HEK293 (cell line): ENCODE data around the gene PDE4DIP.
"Not testable (repeated sequence)": the region's sequence is repeated elsewhere in the genome, so short reads cannot be mapped to it uniquely, and the experiment has no call there.

Experiments used
- CTCF ChIA-PET: fragments of 350-600 bp; formaldehyde crosslinking; extraction: SDS; loops from one replicate; lab custom pipeline; 2021; ENCODE audit warnings: antibody characterized with exemption; lab: Yijun Ruan, JAX
- POLR2A ChIA-PET: fragments of 300-600 bp; formaldehyde crosslinking; extraction: SDS; loops from one replicate; lab custom pipeline; 2020; ENCODE audit warnings: antibody characterized with exemption, inconsistent platforms; lab: Yijun Ruan, JAX
- H3K27ac ChIP-seq: fragments of 200-500 bp; sonication (Bioruptor generic); 2 replicates; pipeline ENCODE4 v1.5.1; 2014; ENCODE audit warnings: low read depth, low read length, control low read depth, inconsistent platforms; ENCODE audit errors: extremely low read depth
- H3K36me3 ChIP-seq, 2 experiments: fragments of 200-500 bp in 1 of 2; sonication (Bioruptor generic) in 1 of 2; 1 replicate in 1 of 2; 2 replicates in 1 of 2; pipeline ENCODE4 v1.5.1; 2014 to 2017; ENCODE audit warnings: inconsistent platforms in 2 of 2, low read length in 2 of 2; ENCODE audit not compliant: control insufficient read depth in 2 of 2, insufficient read depth in 1 of 2
- H3K4me1 ChIP-seq: fragments of 200-500 bp; sonication (Bioruptor generic); 2 replicates; pipeline ENCODE4 v1.5.1; 2014; ENCODE audit warnings: mild to moderate bottlenecking, low read length, inconsistent platforms; ENCODE audit not compliant: control insufficient read depth, insufficient read depth
- H3K4me3 ChIP-seq: 2 replicates; pipeline ENCODE4 v1.5.1; 2011; ENCODE audit warnings: low read depth, mild to moderate bottlenecking, control low read depth, low read length, moderate library complexity
- H3K9me3 ChIP-seq: fragments of 200-500 bp; sonication (Bioruptor generic); 2 replicates; pipeline ENCODE4 v1.5.1; 2014; ENCODE audit warnings: low read depth, low read length, inconsistent platforms; ENCODE audit not compliant: control insufficient read depth, insufficient read depth

Gene PDE4DIP

GRCh38 chr1:148845068-148845467, 840 bp downstream of the PDE4DIP start:
- H3K36me3 ChIP-seq, H3K9me3 ChIP-seq, H3K4me3 ChIP-seq, POLR2A ChIA-PET, H3K4me1 ChIP-seq, H3K27ac ChIP-seq, CTCF ChIA-PET: not testable (repeated sequence)

GRCh38 chr1:148850347-148850746, 6.1 kb downstream of the PDE4DIP start:
- CTCF ChIA-PET, H3K36me3 ChIP-seq, H3K4me3 ChIP-seq, H3K9me3 ChIP-seq, H3K4me1 ChIP-seq, POLR2A ChIA-PET, H3K27ac ChIP-seq: not testable (repeated sequence)

- CTCF ChIA-PET, H3K36me3 ChIP-seq, H3K27ac ChIP-seq, H3K4me3 ChIP-seq, POLR2A ChIA-PET, H3K9me3 ChIP-seq, H3K4me1 ChIP-seq: not testable (repeated sequence)
These were observed 6.6 kb downstream of the PDE4DIP start for GRCh38 chr1:148850840-148851239.

- CTCF ChIA-PET, H3K4me3 ChIP-seq, H3K36me3 ChIP-seq: not testable (repeated sequence)
These were observed 7.5 kb downstream of the PDE4DIP start for GRCh38 chr1:148851684-148852083.

GRCh38 chr1:148853363-148853762, 9.1 kb downstream of the PDE4DIP start:
- H3K9me3 ChIP-seq, CTCF ChIA-PET, POLR2A ChIA-PET, H3K4me1 ChIP-seq, H3K4me3 ChIP-seq, H3K27ac ChIP-seq, H3K36me3 ChIP-seq: not testable (repeated sequence)

More at GRCh38 chr1:148851684-148852083, 7.5 kb downstream of the PDE4DIP start:
- H3K9me3 ChIP-seq, H3K27ac ChIP-seq, H3K4me1 ChIP-seq, POLR2A ChIA-PET: not testable (repeated sequence)

GRCh38 chr1:148854063-148854462, 9.8 kb downstream of the PDE4DIP start:
- H3K9me3 ChIP-seq, H3K27ac ChIP-seq, CTCF ChIA-PET, H3K4me3 ChIP-seq, H3K36me3 ChIP-seq, H3K4me1 ChIP-seq, POLR2A ChIA-PET: not testable (repeated sequence)

GRCh38 chr1:148855367-148855766, 11.1 kb downstream of the PDE4DIP start:
- H3K36me3 ChIP-seq, H3K27ac ChIP-seq, H3K9me3 ChIP-seq, H3K4me3 ChIP-seq, CTCF ChIA-PET, H3K4me1 ChIP-seq, POLR2A ChIA-PET: not testable (repeated sequence)

GRCh38 chr1:148860049-148860448, 15.8 kb downstream of the PDE4DIP start:
- POLR2A ChIA-PET, CTCF ChIA-PET, H3K4me1 ChIP-seq, H3K9me3 ChIP-seq, H3K4me3 ChIP-seq, H3K36me3 ChIP-seq, H3K27ac ChIP-seq: not testable (repeated sequence)

- H3K4me1 ChIP-seq, H3K36me3 ChIP-seq, H3K27ac ChIP-seq, H3K4me3 ChIP-seq, H3K9me3 ChIP-seq, CTCF ChIA-PET, POLR2A ChIA-PET: not testable (repeated sequence)
These were observed 16.5 kb downstream of the PDE4DIP start for GRCh38 chr1:148860579-148861259.

GRCh38 chr1:148862590-148862989, 18.4 kb downstream of the PDE4DIP start:
- CTCF ChIA-PET, H3K4me1 ChIP-seq, H3K27ac ChIP-seq, H3K36me3 ChIP-seq, H3K9me3 ChIP-seq, H3K4me3 ChIP-seq, POLR2A ChIA-PET: not testable (repeated sequence)

GRCh38 chr1:148868924-148869633, 24.9 kb downstream of the PDE4DIP start:
- CTCF ChIA-PET, H3K27ac ChIP-seq, POLR2A ChIA-PET, H3K9me3 ChIP-seq, H3K36me3 ChIP-seq, H3K4me3 ChIP-seq, H3K4me1 ChIP-seq: not testable (repeated sequence)
